ENCODE results near the gene SPRYD7.
A peak's percentile ranks its signal among the peaks of the same experiment; 100 is the strongest.
"Not testable (repeated sequence)": the region's sequence is repeated elsewhere in the genome, so short reads cannot be mapped to it uniquely, and the experiment has no call there.

The SPRYD7 gene, protein sequence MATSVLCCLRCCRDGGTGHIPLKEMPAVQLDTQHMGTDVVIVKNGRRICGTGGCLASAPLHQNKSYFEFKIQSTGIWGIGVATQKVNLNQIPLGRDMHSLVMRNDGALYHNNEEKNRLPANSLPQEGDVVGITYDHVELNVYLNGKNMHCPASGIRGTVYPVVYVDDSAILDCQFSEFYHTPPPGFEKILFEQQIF

DNA sequence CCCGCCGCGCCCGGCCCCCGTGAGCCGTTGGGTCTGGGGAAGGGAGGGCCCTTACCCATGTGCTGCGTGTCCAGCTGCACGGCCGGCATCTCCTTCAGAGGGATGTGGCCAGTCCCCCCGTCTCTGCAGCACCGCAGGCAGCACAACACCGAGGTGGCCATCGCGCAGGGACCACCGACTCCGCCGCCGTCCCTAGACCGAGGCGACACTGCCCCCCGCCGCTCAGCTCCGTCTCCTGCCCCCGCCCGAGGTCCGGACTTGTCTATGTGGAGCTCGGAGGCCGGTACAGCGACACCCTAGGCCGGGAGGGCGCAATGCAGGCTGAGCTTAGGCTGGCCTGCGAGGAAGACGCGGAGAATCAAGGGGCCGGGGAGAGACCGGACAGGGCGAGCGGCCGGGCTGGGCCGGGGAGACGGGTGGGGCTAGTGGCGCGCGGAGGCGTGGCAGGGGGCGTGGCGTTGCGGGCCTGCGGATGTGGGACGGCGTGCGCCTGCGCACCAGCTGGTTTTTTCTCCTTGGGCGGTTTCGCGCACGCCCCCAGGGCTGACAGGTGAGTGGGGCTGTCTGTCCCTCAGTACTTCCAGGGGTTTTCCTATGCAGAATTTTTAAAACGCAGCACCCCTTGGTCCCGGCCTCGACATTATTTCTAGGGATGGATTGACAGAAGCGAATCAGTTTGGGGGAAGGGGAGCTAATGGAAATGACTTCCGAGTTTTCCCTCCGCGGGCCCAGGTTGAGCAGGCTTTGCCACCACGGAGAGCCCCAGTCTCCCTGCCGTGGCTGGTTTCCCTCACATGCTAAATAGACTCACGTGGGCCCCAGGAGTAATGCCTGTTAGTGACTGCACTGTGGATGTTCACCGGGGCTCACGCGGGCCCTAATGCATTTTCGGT is at the start of gene SPRYD7:
SPRYD7 (minus strand) TSS at position 266 of the 893 bp plus-strand sequence; CDS start at position 161, 105 bp downstream.
- peak; percentile 89 for DNase-seq (ENCODE audit: low read depth in 2 of 2, low spot score in 1 of 2)

DNA sequence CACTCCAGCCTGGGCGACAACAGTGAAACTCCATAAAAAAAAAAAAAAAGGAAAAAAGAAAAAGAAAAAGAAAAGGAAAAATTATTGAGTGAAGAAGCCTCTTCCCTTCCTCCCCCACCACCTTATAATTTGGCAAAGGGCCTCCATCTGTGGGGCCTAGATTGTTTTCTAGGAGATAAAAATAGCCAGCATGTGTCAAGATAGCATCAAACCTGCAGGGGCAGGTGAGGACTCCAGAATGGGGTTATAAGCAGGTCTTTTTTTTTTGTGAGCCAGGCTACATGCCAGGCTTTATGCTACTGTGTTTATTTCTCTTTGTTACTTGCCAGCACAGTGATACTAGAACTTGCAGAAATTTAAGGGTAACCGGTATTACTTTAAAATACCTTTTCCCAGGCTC is 49.0 kb upstream of the SPRYD7 start:
- DNase-seq (ENCODE audit: low read depth in 2 of 2, low spot score in 1 of 2), result no peak

DNA sequence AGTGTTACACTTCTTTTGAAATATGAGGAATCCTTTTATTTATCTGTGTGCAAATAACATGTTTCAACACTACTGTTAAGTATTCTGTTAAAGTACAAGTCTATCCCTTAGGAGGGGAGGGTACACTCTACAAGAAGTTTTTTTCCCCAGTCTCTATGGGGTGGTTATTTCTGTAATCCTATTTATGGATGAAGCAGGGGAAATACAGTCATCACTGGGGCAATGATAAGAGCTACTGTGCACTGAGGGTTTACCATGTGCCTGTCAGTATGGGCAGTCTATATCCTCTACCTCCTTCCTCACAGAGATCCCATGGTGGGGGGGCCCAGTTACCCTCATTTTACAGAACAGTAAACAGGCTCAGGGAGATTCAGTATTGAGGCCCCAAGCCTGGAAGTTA is 44.1 kb upstream of the SPRYD7 start:
- DNase-seq (ENCODE audit: low read depth in 2 of 2, low spot score in 1 of 2), result no peak

DNA sequence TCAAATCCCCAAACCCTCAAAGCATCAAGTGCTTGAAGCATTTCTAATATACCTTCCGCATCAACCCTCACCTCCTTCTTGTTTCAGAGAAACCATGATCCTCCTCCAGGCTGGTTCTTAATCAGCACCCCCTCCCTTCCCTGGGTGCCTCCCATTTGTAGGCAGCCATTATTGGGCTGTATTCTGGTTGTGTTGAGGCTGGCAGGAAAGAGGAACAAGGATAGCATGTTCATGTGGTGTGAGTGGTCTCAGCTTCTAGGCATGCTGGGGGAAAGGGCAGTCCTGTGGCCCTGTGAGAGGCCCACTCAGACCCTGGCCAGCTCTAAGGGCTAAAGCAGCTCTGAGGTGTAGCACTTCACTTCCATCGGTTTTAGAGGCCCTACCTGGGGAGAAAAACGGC is 41.9 kb upstream of the SPRYD7 start:
- no peak for DNase-seq (ENCODE audit: low read depth in 2 of 2, low spot score in 1 of 2)

DNA sequence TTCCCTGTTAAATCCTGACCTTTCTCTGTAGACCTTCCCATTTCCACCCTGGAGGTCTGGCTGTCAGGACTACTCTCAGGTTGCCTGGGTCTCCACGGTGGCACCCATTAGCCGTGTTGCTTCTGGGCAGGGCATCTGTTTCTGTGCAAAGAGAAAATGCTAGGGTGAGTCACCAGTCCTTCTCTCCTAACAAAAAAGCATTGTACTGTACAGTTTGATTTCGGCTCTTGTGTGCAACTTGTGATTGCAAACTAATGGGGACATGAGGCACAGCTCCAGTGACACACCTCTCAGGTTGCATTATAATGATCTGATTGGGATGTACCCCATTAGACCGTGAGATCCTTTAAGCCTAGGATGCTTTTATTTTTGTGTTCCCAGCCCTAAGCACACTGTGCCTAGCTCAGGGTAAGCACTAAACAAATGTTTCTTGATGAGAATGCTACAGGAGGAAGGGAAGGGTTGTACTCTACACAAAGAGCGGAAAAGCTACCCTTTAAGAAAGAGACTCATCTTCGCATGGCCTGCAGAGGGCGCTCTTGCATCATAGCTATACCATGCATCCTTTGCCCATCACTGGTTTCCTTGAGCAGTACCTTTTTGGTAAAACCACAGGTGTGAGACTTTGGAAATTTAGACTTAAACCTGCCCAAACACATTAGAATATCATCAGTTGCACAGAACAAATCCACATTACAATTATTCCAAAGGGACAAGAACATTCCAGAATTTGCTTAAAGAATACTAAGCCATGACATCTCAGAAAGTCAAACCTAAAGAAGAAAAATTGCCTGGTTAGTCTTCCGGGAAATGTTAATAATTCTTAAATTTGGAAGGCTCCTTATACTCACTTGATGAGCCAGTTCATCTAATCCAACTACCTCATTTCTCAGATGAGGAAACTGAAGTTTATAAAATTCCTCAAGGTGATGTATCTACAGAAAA is 40.4 kb upstream of the SPRYD7 start:
- DNase-seq (ENCODE audit: low read depth in 2 of 2, low spot score in 1 of 2), result peak; percentile 62 to 65

DNA sequence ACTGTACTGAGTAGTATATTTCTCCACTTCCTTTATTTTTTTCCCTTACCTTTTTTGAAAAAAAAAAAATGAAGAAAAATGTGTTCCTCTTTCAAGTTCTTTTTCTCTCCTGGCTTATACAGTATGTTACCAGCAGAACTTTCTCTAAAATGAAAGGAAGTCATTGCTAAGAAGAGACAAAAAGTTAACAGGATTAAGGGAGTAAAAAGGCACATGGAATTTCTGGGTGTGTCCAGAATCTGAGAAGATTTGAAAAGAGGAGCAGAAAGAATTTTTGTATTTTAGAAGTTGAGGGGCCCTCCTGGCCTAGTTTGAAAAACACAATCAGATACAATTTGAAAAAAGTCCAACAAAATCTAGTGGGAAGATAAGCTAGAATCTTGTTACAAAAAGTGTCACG is 39.7 kb upstream of the SPRYD7 start:
- DNase-seq (ENCODE audit: low read depth in 2 of 2, low spot score in 1 of 2), result no peak

DNA sequence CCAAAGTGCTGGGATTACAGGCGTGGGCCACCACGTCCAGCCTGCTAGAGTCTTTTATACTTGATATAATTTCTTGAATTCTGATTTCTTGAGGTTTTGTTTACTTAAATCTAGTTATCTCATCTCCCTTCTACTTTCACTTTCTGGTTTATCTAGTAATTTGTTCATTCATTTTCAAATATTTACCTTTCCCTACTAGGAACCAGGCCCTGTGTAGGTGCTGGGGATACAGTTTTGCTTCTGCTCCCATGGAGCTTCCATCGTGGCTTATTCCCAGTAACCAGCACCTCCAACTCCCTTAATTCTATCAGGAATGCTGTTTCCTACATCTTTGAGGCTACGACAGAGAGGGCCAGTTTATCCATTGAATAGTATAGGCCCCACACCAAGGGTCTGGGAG is 36.6 kb upstream of the SPRYD7 start:
- DNase-seq (ENCODE audit: low read depth in 2 of 2, low spot score in 1 of 2), result no peak

DNA sequence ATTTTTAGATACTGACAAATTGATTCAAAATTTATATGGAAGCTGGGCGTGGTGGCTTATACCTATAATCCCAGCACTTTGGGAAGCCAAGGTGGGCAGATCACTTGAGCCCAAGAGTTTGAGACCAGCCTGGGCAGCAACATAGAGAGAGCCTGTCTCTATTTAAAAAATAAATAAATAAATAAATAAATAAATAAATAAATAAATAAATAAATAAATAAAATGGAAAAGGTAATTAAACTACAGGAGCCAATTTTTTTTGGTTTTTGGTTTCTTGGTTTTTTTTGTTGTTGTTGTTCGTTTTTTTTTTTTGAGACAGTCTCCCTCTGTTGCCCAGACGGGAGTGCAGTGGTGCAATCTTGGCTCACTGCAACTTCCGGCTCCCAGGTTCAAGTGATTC is 31.3 kb upstream of the SPRYD7 start:
- no peak for DNase-seq (ENCODE audit: low read depth in 2 of 2, low spot score in 1 of 2)

DNA sequence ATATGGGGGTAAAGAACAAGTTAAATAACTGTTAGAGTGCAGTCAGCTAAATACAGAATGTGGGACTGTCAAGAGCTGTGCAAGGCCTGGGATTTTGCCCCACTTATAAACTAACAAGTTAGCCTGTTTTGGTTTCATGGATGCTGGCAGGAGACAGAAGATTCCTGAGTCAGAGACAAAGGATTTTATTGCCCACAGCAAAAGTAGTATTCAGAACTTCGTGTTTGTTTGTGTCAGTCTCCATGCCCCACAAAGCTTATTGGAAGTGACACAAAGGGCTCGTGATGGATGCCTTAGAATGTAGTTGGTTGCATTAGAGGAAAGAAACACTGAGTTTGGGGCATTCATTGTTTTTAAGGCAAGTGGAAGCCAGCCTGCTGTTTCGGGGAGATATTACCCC is 22.2 kb upstream of the SPRYD7 start:
- no peak for DNase-seq (ENCODE audit: low read depth in 2 of 2, low spot score in 1 of 2)

DNA sequence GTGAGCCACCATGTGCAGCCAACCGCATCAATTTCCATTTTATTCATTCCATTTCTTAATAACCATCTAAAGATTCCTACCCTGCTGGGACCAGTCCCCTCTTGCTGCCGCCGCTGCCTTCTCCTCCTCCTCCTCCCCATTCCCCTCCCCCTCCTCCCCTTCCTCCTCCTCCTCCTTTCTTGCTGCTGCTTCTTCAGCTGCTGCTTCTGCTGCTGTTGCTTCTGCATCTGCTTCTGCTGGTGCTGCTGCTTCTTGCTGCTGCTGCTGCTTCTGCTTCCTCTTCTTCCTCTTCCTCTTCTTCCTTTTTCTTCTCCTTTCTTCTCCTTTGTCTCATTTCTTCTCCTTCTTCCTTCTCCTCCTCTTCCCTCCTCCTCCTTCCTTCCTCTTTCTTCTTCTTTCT is 20.0 kb upstream of the SPRYD7 start:
- DNase-seq (ENCODE audit: low read depth in 2 of 2, low spot score in 1 of 2), result no peak

DNA sequence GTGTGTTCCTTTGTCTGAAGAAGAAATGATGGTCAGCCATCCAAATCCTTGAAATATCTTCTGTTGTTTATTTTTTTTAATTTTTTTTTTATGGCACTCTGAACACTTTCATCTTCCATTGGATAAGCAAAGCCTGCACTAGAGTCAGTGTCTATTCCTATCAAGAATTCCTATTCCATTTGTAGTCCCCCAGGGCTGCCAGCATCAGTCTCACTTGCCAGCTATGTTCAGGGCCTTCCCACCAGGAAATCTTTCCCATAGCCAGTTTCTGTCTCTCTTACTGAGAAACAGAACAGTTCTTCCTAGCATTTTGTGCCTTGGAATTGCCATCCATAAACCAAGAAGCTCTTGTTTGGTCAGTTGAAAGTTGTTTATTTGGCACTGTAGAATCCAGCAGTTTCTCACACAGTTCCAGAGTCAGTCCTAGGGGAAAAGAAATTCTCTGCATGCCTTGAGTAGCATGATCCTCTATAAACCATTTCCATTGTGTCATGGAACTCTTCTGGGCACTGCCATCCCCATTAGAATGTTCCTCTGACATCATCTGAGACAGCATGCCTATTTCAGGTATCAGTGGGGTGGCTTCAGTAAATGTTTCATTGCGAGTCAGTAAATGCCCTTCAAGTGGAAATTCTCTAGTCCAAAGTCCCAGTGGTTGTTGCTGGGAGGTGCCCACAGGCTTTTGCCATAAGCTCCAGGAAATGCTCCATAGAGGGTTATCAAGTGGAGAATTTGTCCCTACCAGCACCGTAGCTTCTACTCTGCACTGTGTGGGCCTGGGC is 18.7 kb upstream of the SPRYD7 start:
- no peak for DNase-seq (ENCODE audit: low read depth in 2 of 2, low spot score in 1 of 2)

DNA sequence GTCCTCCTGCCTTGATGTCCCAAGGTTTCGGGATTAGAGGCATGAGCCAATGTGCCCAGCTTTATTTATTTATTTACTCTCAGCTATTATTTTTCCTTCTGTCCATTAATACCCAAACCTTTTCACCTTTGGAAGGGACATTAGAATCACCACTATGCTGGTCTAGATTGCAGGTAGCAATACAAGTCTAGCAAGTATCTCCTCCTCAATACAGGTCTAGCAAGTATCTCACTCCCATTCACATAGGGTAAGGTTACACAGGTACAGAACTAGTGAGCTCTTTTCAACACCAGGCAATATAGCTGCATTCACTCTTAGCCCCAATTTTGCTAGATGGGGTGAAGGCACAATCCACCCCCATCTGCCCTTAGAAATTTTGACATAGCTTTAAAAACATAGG is 17.4 kb upstream of the SPRYD7 start:
- DNase-seq (ENCODE audit: low read depth in 2 of 2, low spot score in 1 of 2), result no peak

DNA sequence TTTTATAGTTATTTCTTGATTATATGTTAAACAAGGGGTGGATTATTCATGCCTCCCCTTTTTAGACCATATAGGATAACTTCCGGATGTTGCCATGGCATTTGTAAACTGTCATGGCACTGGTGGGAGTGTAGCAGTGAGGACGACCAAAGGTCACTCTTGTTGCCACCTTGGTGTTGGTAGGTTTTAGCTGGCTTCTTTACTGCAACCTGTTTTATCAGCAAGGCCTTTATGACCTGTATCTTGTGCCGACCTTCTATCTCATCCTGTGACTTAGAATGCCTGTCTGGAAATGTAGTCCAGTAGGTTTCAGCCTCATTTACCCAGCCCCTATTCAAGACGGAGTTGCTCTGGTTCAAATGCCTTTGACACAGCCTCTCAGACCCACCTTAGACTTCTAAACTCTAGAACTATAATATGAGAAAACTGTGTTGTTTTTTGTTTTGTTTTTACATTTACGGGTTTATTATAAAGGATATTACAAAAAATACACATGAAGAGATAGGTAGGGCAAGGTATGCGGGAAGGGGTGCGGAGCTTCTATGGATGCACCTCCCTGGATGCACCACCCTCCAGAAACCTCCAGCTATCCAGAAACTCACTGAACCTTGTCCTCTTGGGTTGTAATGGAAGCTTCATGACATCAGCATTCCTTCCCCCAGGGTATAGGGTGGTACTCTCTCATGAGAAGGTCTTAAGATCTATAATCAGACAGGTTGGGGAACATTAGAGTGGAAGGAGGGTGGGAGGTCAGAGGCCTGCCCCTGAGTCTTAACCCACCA is 15.8 kb upstream of the SPRYD7 start:
- no peak for DNase-seq (ENCODE audit: low read depth in 2 of 2, low spot score in 1 of 2)

DNA sequence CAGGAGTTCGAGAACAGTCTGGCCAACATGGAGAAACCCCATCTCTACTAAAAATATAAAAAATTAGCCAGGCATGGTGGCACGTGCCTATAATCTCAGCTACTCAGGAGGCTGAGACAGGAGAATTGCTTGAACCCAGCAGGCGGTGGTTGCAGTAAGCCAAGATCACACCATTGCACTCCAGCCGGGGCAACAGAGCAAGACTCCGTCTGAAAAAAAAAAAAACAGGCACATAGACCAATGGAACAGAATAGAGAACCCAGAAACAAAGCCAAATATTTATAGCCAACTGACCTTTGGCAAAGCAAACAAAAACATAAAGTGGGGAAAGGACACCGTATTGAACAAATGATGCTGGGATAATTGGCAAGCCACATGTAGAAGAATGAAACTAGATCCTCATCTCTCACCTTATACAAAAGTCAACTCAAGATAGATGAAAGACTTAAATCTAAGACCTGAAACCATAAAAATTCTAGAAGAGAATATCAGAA is 12.7 kb upstream of the SPRYD7 start:
- not testable (repeated sequence) for DNase-seq (ENCODE audit: low read depth in 2 of 2, low spot score in 1 of 2)

DNA sequence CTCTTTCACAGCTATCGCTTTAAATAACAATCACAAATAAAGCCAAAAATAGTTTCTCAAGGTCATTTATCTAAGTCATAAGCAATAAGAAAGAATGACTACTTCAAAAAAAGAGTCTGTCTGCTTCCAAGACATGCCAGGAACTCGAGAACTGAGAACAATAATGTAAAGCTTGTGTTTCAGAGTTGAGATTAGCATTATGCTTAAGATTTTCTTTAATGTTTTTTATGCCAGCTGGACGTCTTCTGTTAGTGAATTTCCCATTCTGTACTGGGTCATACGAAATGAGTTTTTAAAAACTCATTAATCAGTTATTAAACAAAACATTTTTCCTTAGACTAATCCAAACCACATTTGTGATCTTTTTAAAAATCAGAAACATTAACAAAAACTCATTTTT is 3.2 kb upstream of the SPRYD7 start:
- DNase-seq (ENCODE audit: low read depth in 2 of 2, low spot score in 1 of 2), result no peak

DNA sequence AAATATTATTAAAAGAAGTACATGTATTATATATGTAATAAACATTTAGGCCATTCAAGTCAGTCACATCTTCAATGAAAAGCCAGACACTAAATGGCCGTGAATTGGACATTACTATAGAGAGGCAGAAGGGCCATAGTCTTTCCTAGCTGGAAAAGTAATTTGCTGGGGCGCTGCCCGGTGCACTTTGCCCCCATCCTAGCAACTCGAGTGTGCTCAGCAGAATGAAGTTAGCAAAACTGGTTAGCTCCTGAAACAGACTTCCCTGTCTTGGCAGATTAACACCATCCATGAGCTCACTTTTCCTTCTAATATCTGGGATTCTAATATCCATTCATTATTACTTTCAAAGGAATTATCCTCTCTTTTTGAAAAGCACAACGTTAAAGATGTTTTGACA is 2.8 kb upstream of the SPRYD7 start:
- no peak for DNase-seq (ENCODE audit: low read depth in 2 of 2, low spot score in 1 of 2)

DNA sequence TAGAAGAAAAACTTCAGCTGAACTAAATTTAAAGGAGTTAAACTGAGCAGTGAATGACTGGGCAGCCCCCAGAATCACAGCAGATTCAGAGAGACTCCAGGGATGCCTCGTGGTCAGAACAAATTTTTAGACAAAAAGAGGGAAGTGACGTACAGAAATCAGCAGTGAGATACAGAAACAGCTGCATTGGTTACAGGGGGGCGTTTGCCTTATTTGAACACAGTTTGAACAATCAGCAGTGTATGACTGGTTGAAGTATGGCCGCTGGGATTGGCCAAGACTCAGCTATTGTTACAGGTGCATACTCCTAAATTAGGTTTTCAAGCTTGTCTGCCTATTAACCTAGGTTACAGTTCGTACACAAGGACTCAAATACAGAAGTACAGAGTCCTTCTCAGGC is 2.2 kb upstream of the SPRYD7 start:
- DNase-seq (ENCODE audit: low read depth in 2 of 2, low spot score in 1 of 2), result no peak

DNA sequence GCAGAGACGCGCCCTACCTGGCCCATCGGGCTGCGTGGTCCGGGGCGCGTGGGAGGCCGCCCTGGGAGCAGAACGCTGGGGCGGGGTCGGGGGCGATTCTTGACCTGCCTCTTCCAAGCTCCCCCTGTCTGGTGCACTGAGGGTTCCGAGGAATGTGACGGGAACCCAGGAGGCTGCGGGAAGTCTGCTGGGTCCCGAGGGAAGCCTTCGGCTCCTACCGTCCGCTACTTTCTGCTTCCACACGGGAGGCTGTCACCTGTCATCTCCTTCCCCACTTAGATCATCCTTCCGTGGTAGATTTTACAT is 781 bp upstream of the SPRYD7 start:
- DNase-seq (ENCODE audit: low read depth in 2 of 2, low spot score in 1 of 2), result no peak

DNA sequence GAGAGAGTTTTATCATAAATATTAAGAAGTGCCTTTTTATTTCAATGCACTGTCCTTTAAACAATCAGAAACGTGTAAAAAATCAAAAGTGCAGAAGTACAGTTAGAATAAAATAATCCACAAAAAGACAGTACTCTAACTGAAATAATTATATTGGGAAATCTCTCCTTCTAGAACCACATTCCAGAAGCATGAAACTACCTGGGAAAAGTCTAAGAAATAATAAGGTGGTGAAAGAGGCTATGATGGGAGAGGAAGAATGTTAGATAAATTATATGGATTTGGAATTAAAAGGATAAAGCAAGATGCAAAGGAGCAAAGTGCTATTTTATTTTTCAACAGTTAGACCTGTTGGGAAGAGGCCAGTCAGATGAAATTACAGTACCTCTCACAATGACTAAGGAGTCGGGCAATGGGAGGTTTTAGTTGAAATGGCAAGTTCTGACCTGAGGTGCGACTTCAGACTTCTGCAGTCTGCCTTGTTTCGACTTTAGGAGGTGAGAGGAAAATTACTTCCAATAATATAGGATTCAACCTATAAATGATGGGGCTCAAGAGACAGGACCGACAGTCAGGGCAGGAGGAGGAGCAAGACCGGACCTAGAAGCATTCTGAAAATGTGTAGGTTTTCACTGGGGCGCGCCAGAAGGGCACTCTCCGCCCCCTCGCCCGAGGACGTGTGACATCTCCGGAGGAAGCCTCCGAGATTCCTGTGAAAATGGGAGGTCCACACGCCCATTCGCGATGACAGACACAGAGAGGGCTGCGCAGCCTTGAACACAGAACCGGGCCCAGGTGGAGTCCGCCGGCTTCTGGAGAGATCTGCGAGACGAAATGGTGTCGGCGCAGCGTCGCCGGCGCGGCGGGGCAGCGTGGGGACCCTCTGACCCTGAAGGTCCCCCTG is 717 bp downstream of the SPRYD7 start:
- DNase-seq (ENCODE audit: low read depth in 2 of 2, low spot score in 1 of 2), result peak; percentile 2 to 7
